Stimulated activated CD4-positive, alpha-beta T cell treated with anti-CD3 and anti-CD28 coated beads, Interleukin-4, amount 100 ng/mL, for 1 hour (primary cell): Measurements from ENCODE around the gene NLE1.
"Not testable (repeated sequence)": the region's sequence is repeated elsewhere in the genome, so short reads cannot be mapped to it uniquely, and the experiment has no call there.

Experiments
- DNase-seq: peaks from one replicate; pipeline ENCODE4 v3.0.0-alpha.2; 2020

Gene NLE1

GRCh38 chr17:35141681-35142466 lies at the start of gene NLE1:
Gene NLE1, minus strand, starts transcription at chr17:35142303. Its CDS starts 28 bp downstream, at chr17:35142275.
- peak; percentile 90 for DNase-seq

DNA sequence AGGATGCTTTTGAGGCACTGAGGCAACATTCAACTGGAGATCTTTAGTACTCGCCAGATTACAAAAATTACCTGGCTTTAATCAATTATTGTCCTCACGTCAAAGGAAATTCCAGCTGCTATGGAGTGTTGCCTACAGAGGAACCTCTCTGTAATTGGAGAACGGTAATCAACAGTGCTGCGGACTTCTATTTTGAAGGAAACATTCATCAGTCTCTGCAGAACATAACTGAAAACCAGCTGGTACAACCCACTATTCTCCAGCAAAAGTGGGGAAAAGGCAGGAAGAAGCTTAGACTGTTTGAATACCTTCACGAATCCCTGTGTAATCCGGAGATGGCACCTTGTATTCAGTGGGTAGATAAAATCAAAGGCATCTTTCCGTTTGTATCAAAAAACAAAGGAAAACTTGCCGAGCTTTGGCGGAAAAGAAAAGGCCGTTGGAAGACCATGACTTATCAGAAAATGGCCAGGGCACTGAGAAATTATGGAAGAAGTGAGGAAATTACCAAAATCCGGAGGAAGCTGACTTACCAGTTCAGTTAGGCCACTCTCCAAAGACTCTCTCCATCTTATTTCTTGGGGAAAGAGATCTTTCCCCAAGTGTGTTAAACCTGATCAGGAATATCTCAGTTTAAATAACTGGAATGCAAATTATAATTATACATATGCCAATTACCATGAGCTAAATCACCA lies 49.0 kb upstream of the NLE1 start:
- DNase-seq = no peak

- DNase-seq = no peak
Observed at GRCh38 chr17:35189291-35189690, 47.2 kb upstream of the NLE1 start.

DNA sequence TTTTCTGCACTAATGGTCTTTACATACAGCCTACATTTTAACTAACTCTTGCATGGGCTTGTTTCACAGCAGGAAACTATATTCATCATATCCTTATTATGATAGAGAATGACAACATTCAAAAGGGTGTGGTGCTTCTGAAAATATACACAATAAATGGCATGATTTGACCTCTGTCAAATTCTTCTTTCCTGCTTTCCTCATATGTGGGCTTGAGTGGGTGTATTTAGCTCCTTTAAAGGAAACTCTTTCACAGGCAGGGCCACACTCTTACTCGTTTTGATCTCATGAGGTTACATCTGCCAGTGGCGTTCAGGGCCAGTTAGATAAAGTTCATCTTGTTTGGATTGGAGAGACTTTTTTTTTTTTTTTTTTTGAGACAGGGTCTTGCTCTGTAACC lies 46.0 kb upstream of the NLE1 start:
- DNase-seq = no peak

- DNase-seq = no peak
Observed at GRCh38 chr17:35187481-35187880, 45.4 kb upstream of the NLE1 start.

DNA sequence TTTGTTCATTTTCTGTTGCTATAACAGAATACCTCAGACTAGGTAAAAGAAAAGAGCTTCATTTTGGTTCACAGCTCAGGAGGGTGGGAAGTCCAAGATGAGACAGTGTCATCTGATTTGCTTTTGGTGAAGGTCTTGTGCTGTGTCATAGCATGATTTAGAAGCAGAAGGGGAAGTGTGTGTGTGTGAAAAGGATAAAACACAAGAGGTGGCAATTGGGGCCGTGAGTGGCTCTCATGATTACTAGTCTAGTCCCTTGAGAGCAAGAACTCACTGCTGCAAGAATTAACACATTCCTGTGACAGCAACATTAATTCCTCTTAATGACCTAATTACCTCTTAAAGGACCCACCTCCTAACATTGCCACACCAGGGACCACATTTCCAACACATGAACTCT lies 43.7 kb upstream of the NLE1 start:
- no peak for DNase-seq

DNA sequence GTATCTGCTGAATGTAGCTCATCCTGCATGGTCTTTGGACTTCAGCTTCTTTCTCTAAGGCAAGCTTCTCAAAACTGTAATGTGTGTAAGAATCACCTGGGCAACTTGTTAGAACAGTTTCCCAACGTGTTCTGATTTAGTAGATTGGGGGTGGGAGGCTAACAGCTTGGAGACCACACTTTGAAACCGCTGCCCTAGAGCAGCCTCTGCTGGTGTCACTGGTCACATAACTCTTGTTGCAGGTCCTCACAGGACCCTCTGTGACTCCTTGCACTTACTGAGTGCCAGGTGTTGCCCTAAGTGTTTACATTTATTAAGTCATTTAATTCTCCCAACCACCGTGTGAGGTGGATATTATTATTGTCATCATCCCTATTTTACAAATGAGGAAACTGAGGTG lies 42.2 kb upstream of the NLE1 start:
- DNase-seq = no peak

GRCh38 chr17:35183332-35183731 lies 41.2 kb upstream of the NLE1 start:
- no peak for DNase-seq

DNA sequence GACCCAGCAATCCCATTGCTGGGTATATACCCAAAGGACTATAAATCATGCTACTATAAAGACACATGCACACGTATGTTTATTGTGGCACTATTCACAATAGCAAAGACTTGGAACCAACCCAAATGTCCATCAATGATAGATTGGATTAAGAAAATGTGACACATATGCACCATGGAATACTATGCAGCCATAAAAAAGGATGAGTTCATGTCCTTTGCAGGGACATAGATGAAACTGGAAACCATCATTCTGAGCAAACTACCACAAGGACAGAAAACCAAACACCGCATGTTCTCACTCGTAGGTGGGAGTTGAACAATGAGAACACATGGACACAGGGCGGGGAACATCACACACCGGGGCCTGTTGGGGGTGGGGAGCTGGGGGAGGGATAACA lies 37.3 kb upstream of the NLE1 start:
- DNase-seq = not testable (repeated sequence)

DNA sequence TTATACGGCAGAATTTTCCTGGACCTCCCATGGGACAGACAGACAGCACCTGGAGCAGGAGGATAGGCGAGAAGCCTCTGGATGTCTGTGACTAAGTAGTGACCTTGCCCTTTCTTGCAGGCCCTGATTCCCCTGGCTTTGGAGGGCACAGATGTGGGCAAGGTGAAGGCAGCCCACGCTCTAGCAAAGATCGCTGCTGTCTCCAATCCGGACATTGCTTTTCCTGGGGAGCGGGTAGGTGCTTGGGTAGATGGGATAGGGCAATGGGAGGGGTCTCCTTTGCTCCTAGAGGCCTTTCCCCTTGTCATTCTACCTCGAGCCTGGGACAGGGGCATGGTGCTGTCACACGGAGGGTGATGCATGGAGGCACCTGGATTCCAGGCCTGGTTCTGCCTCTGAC lies 34.8 kb upstream of the NLE1 start:
- DNase-seq = no peak

DNA sequence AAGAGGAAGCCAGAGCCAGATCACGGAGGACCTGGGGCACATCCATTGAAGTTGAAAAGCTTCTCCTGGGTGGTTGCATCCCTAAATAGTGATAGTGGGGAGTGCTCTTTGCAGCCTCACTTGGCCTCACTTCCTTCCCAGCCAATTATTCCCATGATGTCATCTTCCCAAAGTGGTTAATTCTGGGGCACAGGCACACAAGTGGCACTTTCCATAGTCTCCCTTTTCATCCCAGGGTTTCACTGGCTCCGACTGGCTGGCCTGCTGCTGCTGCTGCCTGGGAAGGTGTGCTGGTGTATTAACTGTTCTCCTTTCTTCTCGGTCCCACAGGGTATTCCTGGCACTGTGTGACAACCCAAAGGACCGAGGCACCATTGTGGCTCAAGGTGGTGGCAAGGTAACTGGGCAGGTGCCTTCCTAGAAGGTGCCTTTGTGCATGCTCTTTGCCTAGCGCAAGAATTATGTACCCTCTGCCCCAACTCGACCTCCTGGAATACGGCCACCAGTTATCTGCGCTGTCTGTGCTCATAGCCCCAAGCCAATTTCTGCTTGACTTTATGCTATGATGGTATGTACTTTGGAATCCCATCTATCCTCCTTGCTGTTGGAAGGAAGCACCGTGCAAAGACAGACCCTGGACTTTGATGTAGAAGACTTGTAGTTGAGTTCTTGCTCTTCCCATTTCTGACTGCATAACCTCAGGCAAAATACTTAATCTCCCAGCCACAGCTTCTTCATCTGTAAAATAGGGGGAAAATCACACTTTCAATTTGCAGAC lies 33.7 kb upstream of the NLE1 start:
- no peak for DNase-seq

DNA sequence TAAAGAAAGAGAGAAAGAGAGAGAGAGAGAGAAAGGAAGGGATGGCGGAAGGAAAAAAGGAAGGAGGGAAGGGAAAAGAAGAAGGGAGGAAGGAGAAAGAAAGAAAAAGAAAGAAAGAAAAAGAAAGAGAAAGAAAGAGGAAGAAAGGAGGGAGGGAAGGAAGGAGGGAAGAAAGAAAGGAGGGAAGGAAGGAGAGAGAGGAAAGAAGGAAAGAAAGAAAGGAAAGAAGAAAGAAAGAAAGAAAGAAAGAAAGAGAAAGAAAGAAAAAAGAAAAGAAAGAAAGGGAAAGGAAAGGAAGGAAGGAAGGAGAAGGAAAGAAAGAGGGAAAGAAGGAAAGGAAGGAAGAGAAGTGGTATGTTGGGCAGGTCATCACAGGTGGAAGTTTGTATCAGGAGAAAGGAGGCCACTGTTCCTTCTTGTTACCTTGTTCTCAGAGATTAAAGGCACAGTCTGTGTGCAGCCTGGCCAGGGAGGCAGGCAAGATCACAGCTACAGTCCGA lies 32.8 kb upstream of the NLE1 start:
- no peak for DNase-seq

- DNase-seq = not testable (repeated sequence)
Observed at GRCh38 chr17:35172321-35172720, 30.2 kb upstream of the NLE1 start.

DNA sequence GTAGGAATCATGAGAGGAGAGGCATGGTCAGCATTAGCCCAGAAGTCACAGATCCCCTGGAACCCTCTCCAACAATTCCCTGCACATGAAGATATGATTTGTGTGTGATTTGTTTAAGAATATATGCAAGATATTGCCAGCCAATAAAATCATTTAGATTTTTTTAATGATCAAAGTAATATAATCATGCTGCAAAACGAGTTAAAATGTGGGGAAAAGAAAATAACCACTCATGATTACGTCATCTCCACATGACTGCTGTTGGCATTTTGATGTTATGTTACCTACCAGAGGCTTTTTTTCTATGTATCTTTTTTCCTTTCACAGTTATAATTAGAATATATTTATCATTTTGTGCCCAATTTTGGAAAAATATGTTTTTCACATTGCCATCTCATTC lies 29.7 kb upstream of the NLE1 start:
- DNase-seq = no peak

DNA sequence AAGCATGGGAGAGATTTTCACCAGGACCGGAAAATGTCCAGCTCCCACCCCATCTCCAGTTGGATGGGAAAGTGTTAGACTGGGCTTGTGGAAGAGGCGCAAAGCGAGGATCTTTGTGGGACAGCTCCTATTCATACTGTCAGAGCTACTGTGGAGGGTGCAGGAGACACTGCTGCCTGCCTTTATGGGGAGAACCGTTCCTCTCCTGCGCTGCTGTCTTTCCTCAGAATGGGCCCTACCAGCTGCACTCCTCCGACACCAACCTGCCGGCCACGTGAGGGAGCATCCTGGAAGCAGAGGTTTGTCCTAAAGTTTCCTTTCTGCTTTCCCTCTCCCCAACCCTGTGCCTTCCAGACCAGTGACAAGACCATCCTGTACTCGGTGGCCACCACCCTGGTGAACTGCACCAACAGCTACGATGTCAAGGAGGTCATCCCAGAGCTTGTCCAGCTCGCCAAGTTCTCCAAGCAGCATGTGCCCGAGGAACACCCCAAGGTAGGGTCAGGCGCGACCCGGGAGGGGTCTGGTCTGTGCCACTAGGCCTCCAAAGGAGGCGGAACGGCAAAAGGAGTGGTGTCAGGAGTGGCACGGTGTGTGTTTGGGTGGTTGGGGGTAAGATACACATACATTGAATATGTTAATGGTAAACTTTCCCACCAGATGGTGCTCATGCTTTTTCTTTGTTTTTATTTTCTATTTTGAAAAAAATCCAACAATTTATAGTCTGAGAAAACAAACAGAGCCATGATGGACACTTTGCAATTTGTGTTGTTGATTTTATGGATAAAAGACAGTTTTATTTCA lies 29.1 kb upstream of the NLE1 start:
- peak; percentile 12 for DNase-seq

- no peak for DNase-seq
Observed at GRCh38 chr17:35169835-35170363, 27.8 kb upstream of the NLE1 start.

GRCh38 chr17:35167666-35168065 lies 25.6 kb upstream of the NLE1 start:
- no peak for DNase-seq

DNA sequence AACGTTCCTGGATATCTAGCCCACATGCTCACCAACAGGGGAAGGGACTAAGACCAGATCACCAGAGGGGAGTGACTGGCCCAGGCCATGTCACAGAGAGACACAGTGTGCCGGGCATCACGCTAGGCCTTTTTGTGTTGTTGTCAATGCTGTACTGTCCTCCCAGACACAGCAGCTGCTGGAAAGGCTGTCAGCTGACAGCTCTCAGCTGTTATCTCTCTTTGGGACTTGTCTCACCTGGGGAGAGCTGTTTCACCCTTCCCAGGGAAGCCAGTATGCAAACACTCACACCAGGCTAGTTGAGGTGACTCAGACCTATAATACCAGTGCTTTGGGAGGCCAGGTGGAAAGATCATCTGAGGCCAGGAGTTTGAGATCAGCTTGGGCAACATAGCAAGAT lies 24.9 kb upstream of the NLE1 start:
- DNase-seq = no peak

- no peak for DNase-seq
Observed at GRCh38 chr17:35166526-35166925, 24.4 kb upstream of the NLE1 start.

- no peak for DNase-seq
Observed at GRCh38 chr17:35164716-35165115, 22.6 kb upstream of the NLE1 start.

GRCh38 chr17:35163886-35164285 lies 21.8 kb upstream of the NLE1 start:
- DNase-seq = no peak

- DNase-seq = no peak
Observed at GRCh38 chr17:35162755-35163154, 20.7 kb upstream of the NLE1 start.
